Heart left ventricle (tissue), 16 donors: ENCODE data around the gene SAA4. TPM values are rescaled to one million over a fixed set of nuclear protein-coding genes. Genes with fewer than 3 reads are reported as not detected.
A peak's percentile ranks its signal among the peaks of the same experiment; 100 is the strongest.

ENCODE experiments used
- ATAC-seq, 4 donors: fragments of 200-7000 bp; cut with Tn5 transposase; one replicate each; pipeline ENCODE4 v1.9.1; 2020 to 2022; ENCODE audit warnings: moderate library complexity in 4 of 4, mild to moderate bottlenecking in 3 of 4, moderate number of reproducible peaks in 1 of 4
- DNase-seq, 5 donors: peaks; one replicate each; pipeline ENCODE4 v3.0.0-alpha.2; 2020
- H3K27ac ChIP-seq, 12 donors: fragments of 200-600 bp; sonication (generic) in 4 of 12; one replicate each; pipeline versions ENCODE4 v1.5.0 to v1.8.0; 2016 to 2022; ENCODE audit warnings: mild to moderate bottlenecking in 2 of 12
- H3K27me3 ChIP-seq, 9 donors: fragments of 200-600 bp; sonication (generic) in 2 of 9; one replicate each; pipeline versions ENCODE4 v1.5.1 to v1.8.0; 2016 to 2022; ENCODE audit warnings: mild to moderate bottlenecking in 3 of 9
- H3K36me3 ChIP-seq, 9 donors: fragments of 200-600 bp; sonication (generic) in 2 of 9; one replicate each; pipeline versions ENCODE4 v1.5.0 to v1.8.0; 2018 to 2022; ENCODE audit warnings: mild to moderate bottlenecking in 2 of 9
- H3K4me1 ChIP-seq, 12 donors: fragments of 200-600 bp; sonication (generic) in 4 of 12; one replicate each; pipeline versions ENCODE4 v1.5.0 to v1.8.0; 2016 to 2022; ENCODE audit warnings: mild to moderate bottlenecking in 3 of 12
- H3K4me3 ChIP-seq, 12 donors: fragments of 200-600 bp; sonication (generic) in 4 of 12; one replicate each; pipeline versions ENCODE4 v1.5.0 to v1.8.0; 2017 to 2022; ENCODE audit warnings: mild to moderate bottlenecking in 9 of 12, moderate library complexity in 4 of 12
- H3K9me3 ChIP-seq, 12 donors: fragments of 200-600 bp; sonication (generic) in 4 of 12; one replicate each; pipeline versions ENCODE4 v1.5.0 to v1.8.0; 2016 to 2022; ENCODE audit warnings: mild to moderate bottlenecking in 1 of 12
- POLR2A ChIP-seq, 2 donors: fragments of 450-650 bp; IDR thresholded peaks; one replicate each; pipeline ENCODE4 v1.6.1; 2017; ENCODE audit warnings: antibody characterized with exemption in 2 of 2, mild to moderate bottlenecking in 2 of 2, moderate library complexity in 2 of 2
- WGBS, 4 donors: extraction: QIAGEN DNeasy Blood & Tissue Kit in 2 of 4; methylation state at CpG; one replicate each; pipeline versions ENCODE4 v1.1.5 to v1.1.7; 2013 to 2018; 5-methylcytosine and 5-hydroxymethylcytosine counted together
- intact Hi-C, 10 donors: fragments of 100-400 bp; cut with DNase I; formaldehyde crosslinking; loops; one replicate each; pipeline versions ENCODE4 v1.11.1 to v1.14.2; 2022
- polyA plus RNA-seq, 2 donors: library from polyadenylated mRNA; stranded (reverse); fragments of 200-250 nt; gene quantifications; one replicate each; pipeline ENCODE4 v1.2.3, GENCODE V29; 2013
- total RNA-seq, 9 donors: library from RNA; depleted of rRNA in 2 of 9; stranded (reverse); fragments of >200 nt in 2 of 9; fragmentation: NEBNext Ultra II Directional in 3 of 9; extraction: Animal tissue kit (Norgen Biotek cat#: 25700) in 3 of 9; gene quantifications; one replicate each; pipeline versions ENCODE4 v1.1.0 to v1.2.4, GENCODE V29; 2016 to 2023
- TF ChIP-seq, protein P1 (sequence below), 12 donors: fragments of 200-600 bp; sonication (generic) in 4 of 12; IDR thresholded peaks; one replicate each; pipeline versions ENCODE4 v1.5.0 to v1.8.0; 2018 to 2022; ENCODE audit warnings: antibody characterized with exemption in 12 of 12, mild to moderate bottlenecking in 5 of 12
- donor health status: ischemic (EF 13 %, LVEDD 7.1; RV severe dilation, severe dysfunction).
- donor health status: healthy with polysubstance abuse.
- donor health status: DM: no; HTN: yes; CAD: no.
- donor health status: DM: no; HTN: no; CAD: no.
- donor health status: ischemic (EF 25% LVEDD 6.9; RV normal size, moderate dysfunction).
- donor health status: ischemic (EF 25% LVEDD 5.7; RV mildly dilated, moderate dysfunction).
- donor health status: healthy.
- donor health status: DM: yes; HTN: yes; CAD: no.
- donor health status: ischemic (EF 35%, LVEDD 5.7; RV mildly dilated, moderate dysfunction).
- donor health status: nonischemic (EF 11% LVEDD 7.7; RV severe dilation, severe dysfunction).
- donor health status: DM: yes; HTN: yes; CAD: no.
- donor health status: PGD.
- donor health status: ischemic (EF 29% LVEDD 5.4; RV normal size, mild dysfunction).
- donor health status: nonischemic (EF 23%, LVEDD 6.1; RV moderate dilation, normal function).

SAA4 gene
- total and polyA plus RNA-seq, 11 donors = not detected

DNA sequence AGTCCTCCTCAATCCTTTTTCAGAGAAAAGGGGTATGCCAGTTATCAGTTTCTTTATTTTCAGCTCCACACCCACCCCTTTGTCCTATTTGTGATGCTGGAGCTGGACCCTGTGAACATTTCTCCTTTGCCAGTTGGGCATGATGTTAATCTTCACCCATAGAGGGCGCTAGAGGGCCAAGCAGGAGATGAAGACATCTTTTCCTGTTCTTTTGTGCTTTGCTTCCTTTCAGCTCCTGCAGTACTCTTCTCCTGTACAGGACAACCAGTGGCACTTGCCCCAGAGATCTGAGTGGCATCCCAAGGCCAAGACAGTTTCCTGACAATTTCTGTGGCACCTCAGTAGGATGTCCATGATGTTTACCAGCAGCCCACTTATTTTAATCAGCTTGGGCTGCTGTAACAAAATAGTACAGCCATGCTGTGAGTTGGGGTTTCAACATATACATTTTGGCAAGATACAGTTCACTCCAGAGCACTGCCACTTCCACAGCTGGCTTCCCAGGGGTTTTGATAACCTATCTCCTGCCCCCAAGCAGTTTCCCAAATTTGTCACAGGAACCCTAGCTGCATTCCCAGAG lies 7.3 kb upstream of the SAA4 start:
- H3K27ac ChIP-seq = no peak overlapping the region
- H3K4me1 ChIP-seq = no peaks in the 10 kb centered on the region
- H3K36me3 ChIP-seq = no peaks in the 10 kb centered on the region
- peaks cover 0 to 8% (median 0%) of the 10 kb centered on the region in 9 donors for H3K27me3 ChIP-seq
- no peak overlapping the region for H3K4me3 ChIP-seq
- H3K9me3 ChIP-seq = no peaks in the 10 kb centered on the region
- TF ChIP-seq POLR2A (IDR thresholded peaks at IDR 0.05) = no peak
- TF ChIP-seq, protein P1, sequence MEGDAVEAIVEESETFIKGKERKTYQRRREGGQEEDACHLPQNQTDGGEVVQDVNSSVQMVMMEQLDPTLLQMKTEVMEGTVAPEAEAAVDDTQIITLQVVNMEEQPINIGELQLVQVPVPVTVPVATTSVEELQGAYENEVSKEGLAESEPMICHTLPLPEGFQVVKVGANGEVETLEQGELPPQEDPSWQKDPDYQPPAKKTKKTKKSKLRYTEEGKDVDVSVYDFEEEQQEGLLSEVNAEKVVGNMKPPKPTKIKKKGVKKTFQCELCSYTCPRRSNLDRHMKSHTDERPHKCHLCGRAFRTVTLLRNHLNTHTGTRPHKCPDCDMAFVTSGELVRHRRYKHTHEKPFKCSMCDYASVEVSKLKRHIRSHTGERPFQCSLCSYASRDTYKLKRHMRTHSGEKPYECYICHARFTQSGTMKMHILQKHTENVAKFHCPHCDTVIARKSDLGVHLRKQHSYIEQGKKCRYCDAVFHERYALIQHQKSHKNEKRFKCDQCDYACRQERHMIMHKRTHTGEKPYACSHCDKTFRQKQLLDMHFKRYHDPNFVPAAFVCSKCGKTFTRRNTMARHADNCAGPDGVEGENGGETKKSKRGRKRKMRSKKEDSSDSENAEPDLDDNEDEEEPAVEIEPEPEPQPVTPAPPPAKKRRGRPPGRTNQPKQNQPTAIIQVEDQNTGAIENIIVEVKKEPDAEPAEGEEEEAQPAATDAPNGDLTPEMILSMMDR (IDR thresholded peaks at IDR 0.05) = peak in 11 of 12 donors; percentile 26 to 81 (median 46)
- ATAC-seq (no peak), DNase-seq (no peak)
- whole genome bisulfite sequencing, 4 donors = 0 to 2% (median 1%) methylated on average over 1 of the region's 1 CpG
- intact Hi-C loops = loop anchor here in 1 of 10 donors (10.0 kb wide), 1 partner anchor 491 kb away; no protein-coding TSS in a partner anchor

DNA sequence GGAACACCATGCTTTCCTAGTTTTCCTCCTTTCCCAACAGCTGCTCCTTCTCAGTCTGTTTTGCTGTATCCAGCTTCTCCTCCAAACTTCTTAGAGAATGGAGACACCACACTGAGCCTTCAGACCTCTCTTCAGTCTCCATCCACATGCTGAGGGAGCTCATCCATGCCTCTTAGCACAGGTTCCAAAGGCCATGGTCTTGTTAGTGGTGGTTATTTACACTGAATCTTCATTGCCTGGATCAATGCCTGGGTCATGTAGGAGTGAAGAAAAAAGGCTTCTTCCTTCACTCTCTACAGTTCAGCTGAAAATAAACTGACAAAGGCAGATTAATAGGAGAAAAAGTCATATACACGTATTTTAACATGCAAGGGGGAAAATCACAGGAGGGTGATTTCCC lies 3.1 kb upstream of the SAA4 start:
- ATAC-seq (no peak), DNase-seq (no peak)
- Histone ChIP-seq H3K27ac (no peak overlapping the region), H3K36me3 (no peaks in the 10 kb centered on the region), H3K9me3 (no peaks in the 10 kb centered on the region), H3K27me3 (peaks cover 0 to 25% (median 0%) of the 10 kb centered on the region in 9 donors), H3K4me3 (no peak overlapping the region), H3K4me1 (no peaks in the 10 kb centered on the region)
- intact Hi-C loops = loop anchor here in 1 of 10 donors (10.0 kb wide), 1 partner anchor 495 kb away; no protein-coding TSS in a partner anchor
- no peak for TF ChIP-seq POLR2A (IDR thresholded peaks at IDR 0.05)
- TF ChIP-seq, protein P1 (IDR thresholded peaks at IDR 0.05) = no peak
- 82 to 88% (median 84%) methylated on average over 1 of the region's 1 CpG for WGBS, 4 donors

GRCh38 chr11:18235394-18236334 lies 938 bp downstream of the SAA4 start:
- DNase-seq (no peak), ATAC-seq (no peak)
- Histone ChIP-seq H3K9me3 (no peaks in the 10 kb centered on the region), H3K4me1 (no peaks in the 10 kb centered on the region), H3K4me3 (no peak overlapping the region), H3K27me3 (peaks cover 0 to 20% (median 0%) of the 10 kb centered on the region in 9 donors), H3K36me3 (no peaks in the 10 kb centered on the region), H3K27ac (no peak overlapping the region)
- no peak for TF ChIP-seq POLR2A (IDR thresholded peaks at IDR 0.05)
- TF ChIP-seq, protein P1 (IDR thresholded peaks at IDR 0.05) = no peak
- 56 to 62% (median 57%) methylated on average over 8 of the region's 8 CpGs for WGBS, 4 donors
- intact Hi-C loops = no loop called here

GRCh38 chr11:18233912-18234311 lies 2.7 kb downstream of the SAA4 start:
- Histone ChIP-seq H3K36me3 (no peaks in the 10 kb centered on the region), H3K27ac (no peak overlapping the region), H3K9me3 (no peaks in the 10 kb centered on the region), H3K27me3 (peaks cover 0 to 19% (median 0%) of the 10 kb centered on the region in 9 donors), H3K4me3 (no peak overlapping the region), H3K4me1 (no peaks in the 10 kb centered on the region)
- 85 to 90% (median 89%) methylated on average over 4 of the region's 4 CpGs for WGBS, 4 donors
- intact Hi-C loops = no loop called here
- ATAC-seq (no peak), DNase-seq (no peak)
- TF ChIP-seq POLR2A (IDR thresholded peaks at IDR 0.05) = no peak
- TF ChIP-seq, protein P1 (IDR thresholded peaks at IDR 0.05) = no peak
